Smooth muscle cell (in vitro differentiated cells): Measurements from ENCODE around the gene NLRX1. TPM values are rescaled to one million over a fixed set of nuclear protein-coding genes. Genes with fewer than 3 reads are reported as not detected.

Experiments used
- DNase-seq: peaks from one replicate; lab custom pipeline; 2025; ENCODE audit not compliant: unreplicated experiment; lab: John Stamatoyannopoulos, UW
- H2AFZ ChIP-seq: fragments of 200-600 bp; sonication (generic); 2 replicates; pipeline ENCODE4 v1.6.0; 2016; ENCODE audit warnings: antibody characterized with exemption, low read depth, mild to moderate bottlenecking
- H3F3A ChIP-seq: fragments of 200-600 bp; sonication (generic); 2 replicates; pipeline ENCODE4 v1.6.0; 2017; ENCODE audit warnings: antibody characterized with exemption, low read depth
- H3K27ac ChIP-seq: fragments of 200-600 bp; sonication (generic); 2 replicates; pipeline ENCODE4 v1.5.1; 2016; ENCODE audit warnings: low read depth, mild to moderate bottlenecking
- H3K27me3 ChIP-seq: fragments of 200-600 bp; sonication (generic); 2 replicates; pipeline ENCODE4 v1.6.1; 2016; ENCODE audit warnings: low read depth, mild to moderate bottlenecking
- H3K36me3 ChIP-seq: fragments of 200-600 bp; sonication (generic); 2 replicates; pipeline ENCODE4 v1.5.1; 2016; ENCODE audit warnings: low read depth
- H3K4me1 ChIP-seq: fragments of 200-600 bp; sonication (generic); 2 replicates; pipeline ENCODE4 v1.5.1; 2016; ENCODE audit warnings: low read depth
- H3K4me2 ChIP-seq: fragments of 200-600 bp; sonication (generic); 2 replicates; pipeline ENCODE4 v1.6.0; 2016; ENCODE audit warnings: mild to moderate bottlenecking
- H3K4me3 ChIP-seq: fragments of 200-600 bp; sonication (generic); 2 replicates; pipeline ENCODE4 v1.5.1; 2016; ENCODE audit warnings: mild to moderate bottlenecking
- H3K79me2 ChIP-seq: fragments of 200-600 bp; sonication (generic); 2 replicates; pipeline ENCODE4 v1.6.0; 2016; ENCODE audit warnings: low read depth, mild to moderate bottlenecking
- H3K9ac ChIP-seq: fragments of 200-600 bp; sonication (generic); 2 replicates; pipeline ENCODE4 v1.6.0; 2016; ENCODE audit warnings: low read depth
- H3K9me3 ChIP-seq: fragments of 200-600 bp; sonication (generic); replicated peaks from 2 replicates; pipeline ENCODE4 v1.5.1; 2016; ENCODE audit warnings: low read depth
- H4K20me1 ChIP-seq: fragments of 200-600 bp; sonication (generic); 2 replicates; pipeline ENCODE4 v1.6.0; 2016; ENCODE audit warnings: low read depth
- WGBS: methylation state at CpG from one replicate; pipeline ENCODE4 v1.1.7; 2016; ENCODE audit warnings: low lambda C conversion rate; 5-methylcytosine and 5-hydroxymethylcytosine counted together
- polyA plus RNA-seq: library from polyadenylated mRNA; unstranded; fragments of >200 nt; fragmentation: Nextera tagmentation; extraction: Ambion mirVana; gene quantifications from 2 replicates; pipeline ENCODE4 v1.2.1, GENCODE V29; 2016
- total RNA-seq: library from RNA; depleted of rRNA; stranded (reverse); fragments of >200 nt; gene quantifications from 2 replicates; pipeline ENCODE4 v1.2.3, GENCODE V29; 2014
- TF ChIP-seq, protein P1 (sequence below): fragments of 200-600 bp; sonication (generic); IDR thresholded peaks from 2 replicates; pipeline ENCODE4 v1.5.1; 2017; ENCODE audit warnings: borderline replicate concordance, mild to moderate bottlenecking, antibody characterized with exemption; ENCODE audit not compliant: insufficient read depth, poor library complexity, severe bottlenecking

The NLRX1 gene
- total and polyA plus RNA-seq, 2 experiments from 2014 or later, result 13.0 to 18.7 TPM

DNA sequence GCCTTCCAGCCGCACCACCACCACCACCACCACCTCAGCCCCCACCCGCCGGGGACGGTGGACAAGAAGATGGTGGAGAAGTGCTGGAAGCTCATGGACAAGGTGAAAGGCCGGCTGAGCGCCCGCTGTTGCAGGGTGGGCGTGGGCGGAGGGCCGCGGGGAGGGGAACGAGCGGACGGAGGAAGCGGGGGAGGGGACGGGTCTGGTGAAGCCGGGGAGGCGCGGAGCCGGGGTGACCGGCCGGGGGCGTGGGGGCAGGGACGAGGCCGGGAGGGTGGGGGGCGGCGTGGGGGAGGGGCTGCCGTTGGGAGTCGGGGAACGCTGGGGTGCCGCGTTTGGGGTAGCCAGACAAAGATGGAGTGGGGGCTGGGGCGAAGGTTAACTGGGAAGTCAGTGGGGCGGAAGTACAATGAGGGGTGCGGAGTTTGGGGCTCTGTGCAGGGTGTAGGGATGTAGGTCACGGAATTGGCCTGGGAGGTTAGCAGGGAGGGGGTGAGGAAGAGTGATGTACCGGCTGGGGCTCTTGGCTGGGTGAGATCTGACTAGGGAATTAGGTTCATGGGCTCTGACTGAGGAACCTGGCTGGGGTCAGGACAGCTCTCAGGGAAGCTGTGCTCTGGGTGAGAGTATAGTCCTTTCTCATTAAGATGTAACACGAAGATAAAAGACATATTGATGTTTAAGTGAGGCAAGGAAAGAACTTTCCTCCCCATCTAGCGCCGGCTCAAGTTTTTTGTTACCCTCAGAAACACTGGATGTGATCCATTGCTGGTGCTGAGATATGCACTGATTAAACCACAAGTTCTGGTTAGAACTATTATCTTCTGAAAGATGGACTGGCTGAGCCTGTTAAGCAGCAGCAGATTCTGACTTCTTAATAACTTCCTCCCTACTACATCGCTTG is 38.2 kb downstream of the NLRX1 start:
- no peaks in the 10 kb centered on the region for H3K9me3 ChIP-seq
- WGBS, result under 1% methylated on average over 14 of the region's 41 CpGs
- TF ChIP-seq, protein P1, sequence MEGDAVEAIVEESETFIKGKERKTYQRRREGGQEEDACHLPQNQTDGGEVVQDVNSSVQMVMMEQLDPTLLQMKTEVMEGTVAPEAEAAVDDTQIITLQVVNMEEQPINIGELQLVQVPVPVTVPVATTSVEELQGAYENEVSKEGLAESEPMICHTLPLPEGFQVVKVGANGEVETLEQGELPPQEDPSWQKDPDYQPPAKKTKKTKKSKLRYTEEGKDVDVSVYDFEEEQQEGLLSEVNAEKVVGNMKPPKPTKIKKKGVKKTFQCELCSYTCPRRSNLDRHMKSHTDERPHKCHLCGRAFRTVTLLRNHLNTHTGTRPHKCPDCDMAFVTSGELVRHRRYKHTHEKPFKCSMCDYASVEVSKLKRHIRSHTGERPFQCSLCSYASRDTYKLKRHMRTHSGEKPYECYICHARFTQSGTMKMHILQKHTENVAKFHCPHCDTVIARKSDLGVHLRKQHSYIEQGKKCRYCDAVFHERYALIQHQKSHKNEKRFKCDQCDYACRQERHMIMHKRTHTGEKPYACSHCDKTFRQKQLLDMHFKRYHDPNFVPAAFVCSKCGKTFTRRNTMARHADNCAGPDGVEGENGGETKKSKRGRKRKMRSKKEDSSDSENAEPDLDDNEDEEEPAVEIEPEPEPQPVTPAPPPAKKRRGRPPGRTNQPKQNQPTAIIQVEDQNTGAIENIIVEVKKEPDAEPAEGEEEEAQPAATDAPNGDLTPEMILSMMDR, result peak; percentile 4
- H3K4me2 ChIP-seq, result peak overlapping the region; percentile 85
- DNase-seq, result no peak
- peaks cover 51% of the 10 kb centered on the region for H4K20me1 ChIP-seq
- peak overlapping the region; percentile 90 for H3K9ac ChIP-seq
- peak overlapping the region; percentile 97 for H2AFZ ChIP-seq
- H3K36me3 ChIP-seq, result no peaks in the 10 kb centered on the region
- H3K79me2 ChIP-seq, result peaks cover 56% of the 10 kb centered on the region
- peaks cover 21% of the 10 kb centered on the region for H3K4me1 ChIP-seq
- peaks cover 10% of the 10 kb centered on the region for H3F3A ChIP-seq
- peak overlapping the region; percentile 90 for H3K27ac ChIP-seq
- H3K4me3 ChIP-seq, result peak overlapping the region; percentile 100
- no peaks in the 10 kb centered on the region for H3K27me3 ChIP-seq

DNA sequence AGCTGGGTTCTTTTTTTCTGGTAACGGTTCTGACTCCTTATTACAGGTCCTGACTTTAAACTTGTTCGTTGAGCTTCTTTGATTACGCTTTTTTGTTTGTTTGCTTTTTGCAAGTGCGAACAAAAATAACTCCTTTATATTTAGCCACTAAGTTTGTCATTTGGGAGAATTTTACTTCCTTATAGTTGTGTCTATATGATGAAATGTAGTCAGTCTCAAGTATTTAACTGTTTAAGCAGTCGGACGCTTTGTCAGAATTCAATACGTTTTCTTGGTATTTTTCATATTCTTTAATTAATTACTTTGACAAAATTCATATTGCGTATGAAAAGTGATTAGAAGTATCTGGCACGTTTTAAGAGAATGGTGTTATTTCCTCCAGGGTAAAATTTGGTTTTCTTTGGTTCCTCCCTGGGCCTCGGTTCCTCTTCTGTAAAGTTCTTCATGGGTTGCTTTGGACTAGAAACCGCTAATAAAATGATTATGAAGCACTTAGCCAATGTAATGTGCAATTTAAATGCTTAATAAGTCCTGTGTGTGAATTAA is 39.0 kb downstream of the NLRX1 start:
- TF ChIP-seq, protein P1, result no peak
- H3K4me1 ChIP-seq, result peaks cover 21% of the 10 kb centered on the region
- no peaks in the 10 kb centered on the region for H3K27me3 ChIP-seq
- H4K20me1 ChIP-seq, result peaks cover 58% of the 10 kb centered on the region
- 33% methylated on average over 11 of the region's 11 CpGs for WGBS
- H3K27ac ChIP-seq, result peak overlapping the region; percentile 12
- H3K4me2 ChIP-seq, result peak overlapping the region; percentile 85
- peaks cover 10% of the 10 kb centered on the region for H3F3A ChIP-seq
- no peak for DNase-seq
- peaks cover 63% of the 10 kb centered on the region for H3K79me2 ChIP-seq
- peak overlapping the region; percentile 90 for H3K9ac ChIP-seq
- peak overlapping the region; percentile 100 for H3K4me3 ChIP-seq
- no peaks in the 10 kb centered on the region for H3K9me3 ChIP-seq
- no peaks in the 10 kb centered on the region for H3K36me3 ChIP-seq
- H2AFZ ChIP-seq, result no peak overlapping the region

- Histone ChIP-seq H4K20me1 (peaks cover 75% of the 10 kb centered on the region), H3K9me3 (no peaks in the 10 kb centered on the region), H2AFZ (no peak overlapping the region), H3K27me3 (no peaks in the 10 kb centered on the region), H3K4me1 (peaks cover 21% of the 10 kb centered on the region), H3K4me2 (peak overlapping the region; percentile 27), H3K27ac (no peak overlapping the region), H3K4me3 (no peak overlapping the region), H3K36me3 (no peaks in the 10 kb centered on the region), H3K79me2 (peaks cover 80% of the 10 kb centered on the region), H3F3A (peaks cover 10% of the 10 kb centered on the region), H3K9ac (no peak overlapping the region)
- 73% methylated on average over 7 of the region's 7 CpGs for WGBS
- no peak for DNase-seq
- TF ChIP-seq, protein P1, result no peak
Observed at GRCh38 chr11:119209186-119209585, 40.7 kb downstream of the NLRX1 start.
